Fibroblast of lung (primary cell): ENCODE results near the gene TRAF4. TPM values are rescaled to one million over a fixed set of nuclear protein-coding genes. Genes with fewer than 3 reads are reported as not detected.

Experiments
- DNase-seq, 2 donors: peaks; one replicate each; pipeline versions ENCODE4 v3.0.0 to v3.0.0-alpha.2; 2010; ENCODE audit warnings: low read depth in 2 of 2
- H2AFZ ChIP-seq: 2 replicates; pipeline ENCODE4 v1.5.1; 2012; ENCODE audit warnings: low read length, control low read depth, inconsistent platforms
- H3K27ac ChIP-seq: 2 replicates; pipeline ENCODE4 v1.5.1; 2011; ENCODE audit warnings: low read length, control low read depth; ENCODE audit not compliant: insufficient read depth
- H3K27me3 ChIP-seq: 2 replicates; pipeline ENCODE4 v1.5.1; 2011; ENCODE audit warnings: mild to moderate bottlenecking, low read length; ENCODE audit not compliant: control insufficient read depth, insufficient read depth
- H3K36me3 ChIP-seq: 2 replicates; pipeline ENCODE4 v1.5.1; 2011; ENCODE audit warnings: low read length; ENCODE audit not compliant: control insufficient read depth, insufficient read depth
- H3K4me1 ChIP-seq: 2 replicates; pipeline ENCODE4 v1.5.1; 2011; ENCODE audit warnings: low read length; ENCODE audit not compliant: control insufficient read depth, insufficient read depth; ENCODE audit errors: extremely low read depth
- H3K4me2 ChIP-seq: 2 replicates; pipeline ENCODE4 v1.5.1; 2011; ENCODE audit warnings: low read length, control low read depth; ENCODE audit not compliant: insufficient read depth; ENCODE audit errors: extremely low read depth
- H3K4me3 ChIP-seq, 4 experiments: fragments of 200-600 bp in 1 of 4; sonication (generic) in 1 of 4; replicated peaks in 1 of 4; 2 replicates each; pipeline ENCODE4 v1.5.1; 2011 to 2016; ENCODE audit warnings: low read length in 4 of 4, low read depth in 3 of 4, mild to moderate bottlenecking in 3 of 4, control low read depth in 2 of 4, inconsistent platforms in 1 of 4, mixed read lengths in 1 of 4; ENCODE audit not compliant: insufficient read depth in 1 of 4; ENCODE audit errors: control extremely low read depth in 1 of 4
- H3K79me2 ChIP-seq: 2 replicates; pipeline ENCODE4 v1.5.1; 2012; ENCODE audit warnings: mild to moderate bottlenecking, low read length, inconsistent platforms; ENCODE audit not compliant: control insufficient read depth, insufficient read depth
- H3K9ac ChIP-seq: 2 replicates; pipeline ENCODE4 v1.5.1; 2011; ENCODE audit warnings: mild to moderate bottlenecking, low read length, control low read depth; ENCODE audit not compliant: insufficient read depth
- H3K9me3 ChIP-seq: 2 replicates; pipeline ENCODE4 v1.5.1; 2012; ENCODE audit warnings: low read depth, low read length; ENCODE audit not compliant: control insufficient read depth, insufficient read depth
- H4K20me1 ChIP-seq: 2 replicates; pipeline ENCODE4 v1.5.1; 2011; ENCODE audit warnings: low read length; ENCODE audit not compliant: control insufficient read depth, insufficient read depth; ENCODE audit errors: extremely low read depth
- CTCF ChIP-seq, 2 donors: IDR thresholded peaks in 1 of 2; conservative IDR thresholded peaks in 1 of 2; 1 replicate in 1 of 2; 2 replicates in 1 of 2; pipeline ENCODE4 v1.5.1; 2011 to 2012; ENCODE audit warnings: low read length in 2 of 2, control low read depth in 1 of 2, inconsistent platforms in 1 of 2, low read depth in 1 of 2, mild to moderate bottlenecking in 1 of 2
- EZH2 ChIP-seq: IDR thresholded peaks from 2 replicates; pipeline ENCODE4 v1.5.1; 2012; ENCODE audit warnings: low read length, control low read depth, mild to moderate bottlenecking; ENCODE audit errors: missing control alignments
- polyA plus RNA-seq, 2 donors: library from polyadenylated mRNA; depleted of rRNA in 1 of 2; stranded (reverse) in 1 of 2; unstranded in 1 of 2; fragments of >200 nt; gene quantifications; 2 replicates each; pipeline ENCODE4 v1.2.1, GENCODE V29; 2011 to 2012; ENCODE audit warnings: missing spikeins in 1 of 2
- total RNA-seq: library from RNA; depleted of rRNA; stranded (reverse); fragments of >200 nt; gene quantifications from 2 replicates; pipeline ENCODE4 v1.2.1, GENCODE V29; 2014

The TRAF4 gene
- total and polyA plus RNA-seq, 2 donors (not counting 1 experiment from before 2014, with no cell fraction given): 17.5 to 28.7 TPM

- H3K4me1 ChIP-seq: peaks cover 14% of the 10 kb centered on the region
- TF ChIP-seq EZH2: no peak
- no peak for TF ChIP-seq CTCF (conservative IDR thresholded peaks at IDR 0.05 in 1 of 2, IDR thresholded peaks at IDR 0.05 in 1 of 2; ENCODE audit: low read depth in 1 of 2, low read length in 2 of 2)
- H3K27me3 ChIP-seq: no peaks in the 10 kb centered on the region
- H3K4me3 ChIP-seq: no peak overlapping the region
- H3K4me2 ChIP-seq: no peak overlapping the region
- H3K9ac ChIP-seq: no peak overlapping the region
- H4K20me1 ChIP-seq: no peaks in the 10 kb centered on the region
- no peak overlapping the region for H3K27ac ChIP-seq
- no peaks in the 10 kb centered on the region for H3K79me2 ChIP-seq
- H3K36me3 ChIP-seq: no peaks in the 10 kb centered on the region
- no peaks in the 10 kb centered on the region for H3K9me3 ChIP-seq
- DNase-seq: no peak
- no peak overlapping the region for H2AFZ ChIP-seq
Observed at GRCh38 chr17:28729950-28730330, 13.9 kb upstream of the TRAF4 start.

GRCh38 chr17:28733346-28733745 is 10.5 kb upstream of the TRAF4 start:
- Histone ChIP-seq H3K9me3 (no peaks in the 10 kb centered on the region), H3K9ac (no peak overlapping the region), H3K4me2 (no peak overlapping the region), H3K4me3 (no peak overlapping the region), H3K79me2 (no peaks in the 10 kb centered on the region), H3K27me3 (no peaks in the 10 kb centered on the region), H3K27ac (no peak overlapping the region), H3K4me1 (no peaks in the 10 kb centered on the region), H3K36me3 (no peaks in the 10 kb centered on the region), H2AFZ (no peak overlapping the region), H4K20me1 (no peaks in the 10 kb centered on the region)
- no peak for DNase-seq
- TF ChIP-seq CTCF (conservative IDR thresholded peaks at IDR 0.05 in 1 of 2, IDR thresholded peaks at IDR 0.05 in 1 of 2; ENCODE audit: low read depth in 1 of 2, low read length in 2 of 2) (no peak), EZH2 (no peak)

- Histone ChIP-seq H3K79me2 (no peaks in the 10 kb centered on the region), H2AFZ (no peak overlapping the region), H3K4me3 (no peak overlapping the region), H4K20me1 (no peaks in the 10 kb centered on the region), H3K9me3 (no peaks in the 10 kb centered on the region), H3K27me3 (no peaks in the 10 kb centered on the region), H3K36me3 (no peaks in the 10 kb centered on the region), H3K4me2 (no peak overlapping the region), H3K4me1 (no peaks in the 10 kb centered on the region), H3K9ac (no peak overlapping the region), H3K27ac (no peak overlapping the region)
- no peak for TF ChIP-seq EZH2
- no peak for TF ChIP-seq CTCF (conservative IDR thresholded peaks at IDR 0.05 in 1 of 2, IDR thresholded peaks at IDR 0.05 in 1 of 2; ENCODE audit: low read depth in 1 of 2, low read length in 2 of 2)
- no peak for DNase-seq
Observed at GRCh38 chr17:28734712-28735241, 9.0 kb upstream of the TRAF4 start.
